Suprapubic skin (tissue), 4 donors: Measurements from ENCODE around the gene XRCC6. TPM values are rescaled to one million over a fixed set of nuclear protein-coding genes. Genes with fewer than 3 reads are reported as not detected.

Experiments used
- DNase-seq, 2 donors: peaks; one replicate each; pipeline ENCODE4 v3.0.0-alpha.2; 2019; ENCODE audit warnings: low spot score in 2 of 2
- H3K27ac ChIP-seq: fragments of 200-600 bp; sonication (generic); one replicate; pipeline ENCODE4 v1.5.1; 2019
- H3K27me3 ChIP-seq: fragments of 200-600 bp; sonication (generic); one replicate; pipeline ENCODE4 v1.5.1; 2019
- H3K36me3 ChIP-seq: fragments of 200-600 bp; sonication (generic); one replicate; pipeline ENCODE4 v1.5.1; 2019
- H3K4me1 ChIP-seq: fragments of 200-600 bp; sonication (generic); one replicate; pipeline ENCODE4 v1.5.1; 2019
- H3K4me3 ChIP-seq: fragments of 200-600 bp; sonication (generic); one replicate; pipeline ENCODE4 v1.5.1; 2019; ENCODE audit warnings: mild to moderate bottlenecking
- H3K9me3 ChIP-seq: fragments of 200-600 bp; sonication (generic); one replicate; pipeline ENCODE4 v1.5.1; 2019
- CTCF ChIP-seq, 2 donors: fragments of 200-600 bp in 1 of 2; fragments of 450-650 bp in 1 of 2; sonication (generic) in 1 of 2; IDR thresholded peaks; one replicate each; pipeline ENCODE4 v1.5.1; 2016 to 2019; ENCODE audit warnings: antibody characterized with exemption in 2 of 2, mild to moderate bottlenecking in 1 of 2, moderate library complexity in 1 of 2
- EP300 ChIP-seq: sonication (generic); formaldehyde crosslinking; IDR thresholded peaks from one replicate; pipeline ENCODE4 v1.6.1; 2017; ENCODE audit warnings: antibody characterized with exemption
- POLR2A ChIP-seq, 2 donors: fragments of 450-650 bp; IDR thresholded peaks; one replicate each; pipeline ENCODE4 v1.6.1; 2017; ENCODE audit warnings: antibody characterized with exemption in 2 of 2, mild to moderate bottlenecking in 2 of 2, moderate library complexity in 2 of 2
- POLR2AphosphoS5 ChIP-seq, 3 donors: sonication (generic); formaldehyde crosslinking; IDR thresholded peaks; one replicate each; pipeline ENCODE4 v1.6.1; 2017; ENCODE audit warnings: antibody characterized with exemption in 3 of 3
- WGBS: methylation state at CpG from one replicate; pipeline ENCODE4 v1.1.5; 2018; 5-methylcytosine and 5-hydroxymethylcytosine counted together
- total RNA-seq, 4 donors: library from RNA; depleted of rRNA; stranded (reverse); fragments of >200 nt; gene quantifications; one replicate each; pipeline ENCODE4 v1.1.0, GENCODE V29; 2016

XRCC6 gene
- total RNA-seq, 4 donors from 2014 or later: 131 to 194 (median 182) TPM

GRCh38 chr22:41699264-41700107 is 78.4 kb downstream of the XRCC6 start, which contains the start of gene MEI1:
Gene MEI1, plus strand, starts transcription at chr22:41699503. Its CDS starts 36 bp downstream, at chr22:41699539.
- Histone ChIP-seq H3K4me3 (peak within 1 kb of the TSS; percentile 19), H3K27me3 (no peaks in the 10 kb centered on the region), H3K9me3 (no peaks in the 10 kb centered on the region), H3K36me3 (no peaks in the 10 kb centered on the region), H3K4me1 (peaks cover 15% of the 10 kb centered on the region), H3K27ac (no peak within 1 kb of the TSS)
- 74% methylated on average over 42 of the region's 69 CpGs for WGBS
- peak; percentile 88 for DNase-seq
- TF ChIP-seq POLR2A (IDR thresholded peaks at IDR 0.05) (no peak), CTCF (IDR thresholded peaks at IDR 0.05) (no peak), POLR2AphosphoS5 (IDR thresholded peaks at IDR 0.05) (no peak), EP300 (no peak)

GRCh38 chr22:41700108-41700364 is 78.9 kb downstream of the XRCC6 start:
- Histone ChIP-seq H3K27me3 (no peaks in the 10 kb centered on the region), H3K27ac (no peak overlapping the region), H3K36me3 (no peaks in the 10 kb centered on the region), H3K4me1 (peaks cover 15% of the 10 kb centered on the region), H3K4me3 (no peak overlapping the region), H3K9me3 (no peaks in the 10 kb centered on the region)
- WGBS: 96% methylated on average over 15 of the region's 16 CpGs
- TF ChIP-seq POLR2AphosphoS5 (IDR thresholded peaks at IDR 0.05): no peak
- no peak for DNase-seq

- Histone ChIP-seq H3K36me3 (no peaks in the 10 kb centered on the region), H3K4me1 (peaks cover 6% of the 10 kb centered on the region), H3K27me3 (no peaks in the 10 kb centered on the region), H3K27ac (no peak overlapping the region), H3K9me3 (no peaks in the 10 kb centered on the region), H3K4me3 (no peak overlapping the region)
- DNase-seq: no peak
- no peak for TF ChIP-seq POLR2A (IDR thresholded peaks at IDR 0.05)
- TF ChIP-seq EP300: no peak
- no peak for TF ChIP-seq CTCF (IDR thresholded peaks at IDR 0.05)
- TF ChIP-seq POLR2AphosphoS5 (IDR thresholded peaks at IDR 0.05): no peak
- 94% methylated on average over 9 of the region's 9 CpGs for WGBS
Measured at GRCh38 chr22:41702763-41703162, 81.7 kb downstream of the XRCC6 start.

- H3K9me3 ChIP-seq: no peaks in the 10 kb centered on the region
- H3K27me3 ChIP-seq: no peaks in the 10 kb centered on the region
- TF ChIP-seq POLR2AphosphoS5 (IDR thresholded peaks at IDR 0.05) (no peak), POLR2A (IDR thresholded peaks at IDR 0.05) (no peak), CTCF (IDR thresholded peaks at IDR 0.05) (no peak), EP300 (no peak)
- H3K36me3 ChIP-seq: no peaks in the 10 kb centered on the region
- H3K4me1 ChIP-seq: no peaks in the 10 kb centered on the region
- DNase-seq: no peak
- H3K27ac ChIP-seq: no peak overlapping the region
- no peak overlapping the region for H3K4me3 ChIP-seq
- WGBS: 93% methylated on average over 10 of the region's 10 CpGs
Measured at GRCh38 chr22:41709341-41709740, 88.2 kb downstream of the XRCC6 start.

GRCh38 chr22:41713004-41713403 is 91.9 kb downstream of the XRCC6 start:
- no peaks in the 10 kb centered on the region for H3K27me3 ChIP-seq

More at GRCh38 chr22:41713004-41713403, 91.9 kb downstream of the XRCC6 start:
- no peaks in the 10 kb centered on the region for H3K4me1 ChIP-seq
- TF ChIP-seq EP300 (no peak), CTCF (IDR thresholded peaks at IDR 0.05) (no peak), POLR2AphosphoS5 (IDR thresholded peaks at IDR 0.05) (no peak), POLR2A (IDR thresholded peaks at IDR 0.05) (no peak)
- no peak for DNase-seq
- H3K27ac ChIP-seq: no peak overlapping the region
- no peaks in the 10 kb centered on the region for H3K36me3 ChIP-seq
- no peaks in the 10 kb centered on the region for H3K9me3 ChIP-seq
- no peak overlapping the region for H3K4me3 ChIP-seq
- 96% methylated on average over 9 of the region's 9 CpGs for whole genome bisulfite sequencing

Other genes with a start within 250 kb of the XRCC6 start
- gene TEF, start 239.4 kb upstream of the XRCC6 start, total RNA-seq: 10 to 100 TPM; 36.1 to 87.4 (median 46.8) TPM
- gene TOB2, start 174.5 kb upstream of the XRCC6 start, total RNA-seq: 10 to 100 TPM; 39.7 to 62.1 (median 58.4) TPM
- 10 to 100 TPM; 26.7 to 47.1 (median 36.9) TPM for gene PHF5A, start 152.6 kb upstream of the XRCC6 start, total RNA-seq
- gene ACO2, start 152.2 kb upstream of the XRCC6 start, total RNA-seq: 10 to 100 TPM; 67.4 to 81.9 (median 75.9) TPM
- gene POLR3H, start 76.8 kb upstream of the XRCC6 start, total RNA-seq: 10 to 100 TPM; 18.5 to 32.7 (median 23.5) TPM
- 1 to 10 TPM in 2 of 4 donors, under 1 TPM in 2; 0.40 to 2.6 (median 0.82) TPM for gene CSDC2, start 60.3 kb upstream of the XRCC6 start, total RNA-seq
- gene PMM1, start 31.5 kb upstream of the XRCC6 start, total RNA-seq: 10 to 100 TPM; 35.7 to 48.5 (median 40.8) TPM
- gene DESI1, start 252 bp upstream of the XRCC6 start, total RNA-seq: 10 to 100 TPM; 25.6 to 32.9 (median 27.9) TPM
- 100 to 1,000 TPM; 113 to 159 (median 126) TPM for gene SNU13, start 67.6 kb downstream of the XRCC6 start, total RNA-seq
- 1 to 10 TPM in 1 of 4 donors, under 1 TPM in 1, not detected in 2; 0.72 to 5.0 TPM for gene MEI1, start 78.2 kb downstream of the XRCC6 start, total RNA-seq
- 10 to 100 TPM; 10.1 to 22.0 (median 15.2) TPM for gene CCDC134, start 179.4 kb downstream of the XRCC6 start, total RNA-seq
- 100 to 1,000 TPM in 3 of 4 donors, 10 to 100 TPM in 1; 97.5 to 160 (median 146) TPM for gene SREBF2, start 211.8 kb downstream of the XRCC6 start, total RNA-seq